ENCODE results near the gene ZNF18.

The ZNF18 gene

GRCh38 chr17:12007466-12007865 is 10.2 kb upstream of the ZNF18 start:
- TF ChIP-seq POLR2AphosphoS5 (IDR thresholded peaks at IDR 0.05; ENCODE audit: low read depth, low read length) (no peak), TAF1 (IDR thresholded peaks at IDR 0.05; ENCODE audit: borderline replicate concordance, insufficient read depth, low read length) (no peak), FOXP2 (optimal IDR thresholded peaks at IDR 0.05; ENCODE audit: borderline replicate concordance, extremely low read depth, extremely low read length, insufficient read depth) (no peak), REST (IDR thresholded peaks at IDR 0.05; ENCODE audit: insufficient read depth in 1 of 2, low read depth in 2 of 2, low read length in 2 of 2) (no peak), SIN3A (IDR thresholded peaks at IDR 0.05; ENCODE audit: borderline replicate concordance, insufficient read depth, low read length) (no peak)

- TF ChIP-seq FOXP2 (optimal IDR thresholded peaks at IDR 0.05; ENCODE audit: borderline replicate concordance, extremely low read depth, extremely low read length, insufficient read depth): no peak
- TF ChIP-seq REST (IDR thresholded peaks at IDR 0.05; ENCODE audit: insufficient read depth in 1 of 2, low read depth in 2 of 2, low read length in 2 of 2): no peak
- no peak for TF ChIP-seq POLR2AphosphoS5 (IDR thresholded peaks at IDR 0.05; ENCODE audit: low read depth, low read length)
- no peak for TF ChIP-seq TAF1 (IDR thresholded peaks at IDR 0.05; ENCODE audit: borderline replicate concordance, insufficient read depth, low read length)
- TF ChIP-seq SIN3A (IDR thresholded peaks at IDR 0.05; ENCODE audit: borderline replicate concordance, insufficient read depth, low read length): no peak
Measured at GRCh38 chr17:11999696-12000095, 2.4 kb upstream of the ZNF18 start.

- TF ChIP-seq SIN3A (IDR thresholded peaks at IDR 0.05; ENCODE audit: borderline replicate concordance, insufficient read depth, low read length) (no peak), TAF1 (IDR thresholded peaks at IDR 0.05; ENCODE audit: borderline replicate concordance, insufficient read depth, low read length) (no peak), REST (IDR thresholded peaks at IDR 0.05; ENCODE audit: insufficient read depth in 1 of 2, low read depth in 2 of 2, low read length in 2 of 2) (no peak), POLR2AphosphoS5 (IDR thresholded peaks at IDR 0.05; ENCODE audit: low read depth, low read length) (no peak), FOXP2 (optimal IDR thresholded peaks at IDR 0.05; ENCODE audit: borderline replicate concordance, extremely low read depth, extremely low read length, insufficient read depth) (no peak)
Measured at GRCh38 chr17:11997972-11998233, 628 bp upstream of the ZNF18 start.

- TF ChIP-seq SIN3A (IDR thresholded peaks at IDR 0.05; ENCODE audit: borderline replicate concordance, insufficient read depth, low read length) (no peak), POLR2AphosphoS5 (IDR thresholded peaks at IDR 0.05; ENCODE audit: low read depth, low read length) (no peak), REST (IDR thresholded peaks at IDR 0.05; ENCODE audit: insufficient read depth in 1 of 2, low read depth in 2 of 2, low read length in 2 of 2) (no peak), FOXP2 (optimal IDR thresholded peaks at IDR 0.05; ENCODE audit: borderline replicate concordance, extremely low read depth, extremely low read length, insufficient read depth) (no peak), TAF1 (IDR thresholded peaks at IDR 0.05; ENCODE audit: borderline replicate concordance, insufficient read depth, low read length) (no peak)
Measured at GRCh38 chr17:11996722-11997146, 541 bp downstream of the ZNF18 start.

- TF ChIP-seq TAF1 (IDR thresholded peaks at IDR 0.05; ENCODE audit: borderline replicate concordance, insufficient read depth, low read length) (no peak), FOXP2 (optimal IDR thresholded peaks at IDR 0.05; ENCODE audit: borderline replicate concordance, extremely low read depth, extremely low read length, insufficient read depth) (no peak), SIN3A (IDR thresholded peaks at IDR 0.05; ENCODE audit: borderline replicate concordance, insufficient read depth, low read length) (no peak), POLR2AphosphoS5 (IDR thresholded peaks at IDR 0.05; ENCODE audit: low read depth, low read length) (no peak), REST (IDR thresholded peaks at IDR 0.05; ENCODE audit: insufficient read depth in 1 of 2, low read depth in 2 of 2, low read length in 2 of 2) (no peak)
Measured at GRCh38 chr17:11991461-11991860, 5.8 kb downstream of the ZNF18 start.
